ENCODE data around the gene SELENOV.

SELENOV gene

GRCh38 chr19:39558624-39559117 is 43.7 kb downstream of the SELENOV start:
- DNase-seq (ENCODE audit: low spot score): no peak

DNA sequence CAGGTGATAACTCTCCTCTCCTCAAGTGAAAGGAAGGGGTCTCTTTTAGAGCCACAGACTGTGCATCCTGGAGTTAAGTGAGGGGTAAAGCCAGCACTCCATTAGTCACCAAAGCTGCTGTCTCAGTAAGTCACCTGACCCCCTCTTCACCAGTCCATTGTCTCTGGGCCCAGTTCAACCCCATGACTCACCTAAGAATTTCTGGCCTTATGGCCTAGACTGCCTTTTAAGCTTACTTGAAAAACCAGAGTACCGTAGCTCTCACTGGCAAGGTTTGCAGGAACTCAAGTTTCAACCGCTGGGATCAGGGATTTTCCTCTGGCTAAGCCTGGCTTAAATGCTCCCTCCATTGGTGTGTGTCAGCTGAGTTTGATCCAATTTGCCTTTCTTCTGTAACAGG is 48.5 kb downstream of the SELENOV start:
- DNase-seq (ENCODE audit: low spot score): peak; percentile 38

GRCh38 chr19:39566064-39566463 is 51.1 kb downstream of the SELENOV start:
- DNase-seq (ENCODE audit: low spot score): no peak

DNA sequence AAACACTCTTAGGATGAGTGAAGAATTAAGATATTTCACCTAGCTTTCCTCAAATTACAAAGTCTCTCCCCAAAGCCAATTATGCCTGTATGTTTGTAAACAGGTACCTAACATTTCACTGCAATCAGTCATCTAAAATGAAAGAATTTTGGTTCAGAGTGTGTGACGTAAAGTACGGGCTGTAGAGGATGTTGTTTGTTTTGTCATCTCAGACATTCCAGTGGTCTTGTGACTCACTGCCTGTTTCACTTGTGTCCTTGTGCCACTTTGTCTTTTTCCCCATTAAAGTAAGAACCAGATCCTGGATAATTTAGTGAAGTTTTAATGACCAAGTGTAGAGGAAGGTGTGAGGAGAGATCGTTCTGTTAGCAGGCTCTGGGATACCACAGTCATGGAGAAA is 53.7 kb downstream of the SELENOV start:
- peak; percentile 7 for DNase-seq (ENCODE audit: low spot score)

All from RKO (cell line).